Ascending aorta (tissue), 2 donors: ENCODE data around the gene CCDC13. TPM values are rescaled to one million over a fixed set of nuclear protein-coding genes. Genes with fewer than 3 reads are reported as not detected.
A peak's percentile ranks its signal among the peaks of the same experiment; 100 is the strongest.

Source experiments
- DNase-seq, 2 donors: peaks; one replicate each; pipeline ENCODE4 v3.0.0-alpha.2; 2019; ENCODE audit warnings: low spot score in 2 of 2
- H3K27ac ChIP-seq, 2 donors: fragments of 200-600 bp; sonication (generic); one replicate each; pipeline ENCODE4 v1.5.1; 2016 to 2017; ENCODE audit warnings: mild to moderate bottlenecking in 1 of 2
- H3K27me3 ChIP-seq: fragments of 200-600 bp; sonication (generic); one replicate; pipeline ENCODE4 v1.5.1; 2017
- H3K36me3 ChIP-seq, 2 donors: fragments of 200-600 bp; sonication (generic); one replicate each; pipeline ENCODE4 v1.5.1; 2016
- H3K4me1 ChIP-seq, 2 donors: fragments of 200-600 bp; sonication (generic); one replicate each; pipeline ENCODE4 v1.5.1; 2016 to 2017; ENCODE audit warnings: mild to moderate bottlenecking in 1 of 2
- H3K4me3 ChIP-seq, 2 donors: fragments of 200-600 bp; sonication (generic); one replicate each; pipeline ENCODE4 v1.5.1; 2016 to 2017; ENCODE audit warnings: mild to moderate bottlenecking in 1 of 2
- H3K9me3 ChIP-seq, 2 donors: fragments of 200-600 bp; sonication (generic); one replicate each; pipeline ENCODE4 v1.5.1; 2016
- intact Hi-C: fragments of 100-400 bp; cut with DNase I; formaldehyde crosslinking; loops from one replicate; pipeline ENCODE4 v1.15.1; 2023
- total RNA-seq: library from RNA; depleted of rRNA; stranded (reverse); fragments of >200 nt; gene quantifications from one replicate; pipeline ENCODE4 v1.1.0, GENCODE V29; 2016
- TF ChIP-seq, protein P1 (sequence below), 3 experiments: fragments of 200-600 bp in 2 of 3; fragments of 450-650 bp in 1 of 3; sonication (generic) in 2 of 3; IDR thresholded peaks; one replicate each; pipeline ENCODE4 v1.5.1; 2016 to 2019; ENCODE audit warnings: antibody characterized with exemption in 3 of 3, mild to moderate bottlenecking in 1 of 3, moderate library complexity in 1 of 3

Gene CCDC13
- total RNA-seq, 1 donor from 2014 or later: 2.1 TPM

DNA sequence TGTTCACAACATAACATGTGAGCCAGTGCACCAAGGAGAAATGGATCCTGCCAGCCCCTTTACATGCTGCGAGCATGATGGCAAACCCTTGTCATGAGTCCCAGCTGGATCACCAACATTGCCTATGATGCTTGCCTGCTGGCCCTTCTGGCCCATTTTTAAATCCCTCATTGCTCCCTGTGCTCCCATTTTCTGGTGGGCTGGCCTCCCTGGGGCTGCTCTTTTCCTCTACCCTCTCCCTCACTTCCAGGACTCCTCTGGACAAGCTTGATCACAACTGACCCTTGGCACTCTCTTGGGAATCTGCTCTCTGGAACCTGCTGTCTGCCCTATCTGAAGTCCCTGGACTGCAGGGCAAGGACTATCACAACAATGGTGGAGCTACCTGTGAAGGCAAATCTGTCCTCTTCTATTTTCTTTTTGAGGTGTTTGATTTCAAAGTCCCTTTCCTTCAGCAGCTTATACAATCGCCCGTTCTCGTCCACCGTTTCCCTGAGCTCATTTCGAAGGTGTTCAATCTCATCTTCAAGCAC is 16.3 kb downstream of the CCDC13 start:
- TF ChIP-seq, protein P1, sequence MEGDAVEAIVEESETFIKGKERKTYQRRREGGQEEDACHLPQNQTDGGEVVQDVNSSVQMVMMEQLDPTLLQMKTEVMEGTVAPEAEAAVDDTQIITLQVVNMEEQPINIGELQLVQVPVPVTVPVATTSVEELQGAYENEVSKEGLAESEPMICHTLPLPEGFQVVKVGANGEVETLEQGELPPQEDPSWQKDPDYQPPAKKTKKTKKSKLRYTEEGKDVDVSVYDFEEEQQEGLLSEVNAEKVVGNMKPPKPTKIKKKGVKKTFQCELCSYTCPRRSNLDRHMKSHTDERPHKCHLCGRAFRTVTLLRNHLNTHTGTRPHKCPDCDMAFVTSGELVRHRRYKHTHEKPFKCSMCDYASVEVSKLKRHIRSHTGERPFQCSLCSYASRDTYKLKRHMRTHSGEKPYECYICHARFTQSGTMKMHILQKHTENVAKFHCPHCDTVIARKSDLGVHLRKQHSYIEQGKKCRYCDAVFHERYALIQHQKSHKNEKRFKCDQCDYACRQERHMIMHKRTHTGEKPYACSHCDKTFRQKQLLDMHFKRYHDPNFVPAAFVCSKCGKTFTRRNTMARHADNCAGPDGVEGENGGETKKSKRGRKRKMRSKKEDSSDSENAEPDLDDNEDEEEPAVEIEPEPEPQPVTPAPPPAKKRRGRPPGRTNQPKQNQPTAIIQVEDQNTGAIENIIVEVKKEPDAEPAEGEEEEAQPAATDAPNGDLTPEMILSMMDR (IDR thresholded peaks at IDR 0.05): no peak
- Histone ChIP-seq H3K36me3 (no peaks in the 10 kb centered on the region), H3K9me3 (no peaks in the 10 kb centered on the region), H3K27ac (no peak overlapping the region), H3K4me1 (no peaks in the 10 kb centered on the region), H3K4me3 (no peak overlapping the region), H3K27me3 (no peaks in the 10 kb centered on the region)
- intact Hi-C loops: no loop called here
- no peak for DNase-seq

- H3K36me3 ChIP-seq: no peaks in the 10 kb centered on the region
- intact Hi-C loops: no loop called here
- no peak overlapping the region for H3K27ac ChIP-seq
- TF ChIP-seq, protein P1 (IDR thresholded peaks at IDR 0.05): peak; percentile 5 to 29 (median 16)
- H3K27me3 ChIP-seq: no peaks in the 10 kb centered on the region
- H3K9me3 ChIP-seq: no peaks in the 10 kb centered on the region
- H3K4me3 ChIP-seq: no peak overlapping the region
- no peaks in the 10 kb centered on the region for H3K4me1 ChIP-seq
- DNase-seq: peak in 1 of 2 donors; percentile 52
Observed at GRCh38 chr3:42755681-42756578, 17.1 kb downstream of the CCDC13 start.

DNA sequence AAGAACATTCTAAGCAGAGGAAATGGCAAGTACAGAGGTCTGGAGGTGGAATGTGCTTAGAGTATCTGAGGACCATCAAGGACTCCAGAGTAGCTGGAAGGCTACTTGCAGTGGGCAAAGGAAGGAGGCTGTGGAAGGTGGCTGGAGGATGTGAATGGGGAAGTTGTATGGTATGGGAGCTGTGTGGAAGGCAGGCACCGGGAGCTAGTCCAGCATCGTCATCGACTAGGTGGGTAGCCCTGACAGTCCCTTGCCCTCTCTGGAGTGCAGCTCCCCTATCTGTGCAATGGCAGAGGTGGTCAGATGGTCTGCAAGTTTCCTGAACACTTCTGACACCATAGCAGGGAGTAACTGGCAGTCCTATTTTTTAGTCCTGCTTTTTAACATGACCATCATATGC is 19.3 kb downstream of the CCDC13 start:
- no peaks in the 10 kb centered on the region for H3K36me3 ChIP-seq
- H3K9me3 ChIP-seq: no peaks in the 10 kb centered on the region
- intact Hi-C loops: no loop called here
- peaks cover 0 to 5% of the 10 kb centered on the region in 2 donors for H3K4me1 ChIP-seq
- no peaks in the 10 kb centered on the region for H3K27me3 ChIP-seq
- H3K4me3 ChIP-seq: no peak overlapping the region
- TF ChIP-seq, protein P1 (IDR thresholded peaks at IDR 0.05): no peak
- no peak overlapping the region for H3K27ac ChIP-seq
- DNase-seq: peak in 1 of 2 donors; percentile 50

- TF ChIP-seq, protein P1 (IDR thresholded peaks at IDR 0.05): no peak
- no peak overlapping the region for H3K27ac ChIP-seq
- no peaks in the 10 kb centered on the region for H3K9me3 ChIP-seq
- H3K27me3 ChIP-seq: no peaks in the 10 kb centered on the region
- DNase-seq: peak in 1 of 2 donors; percentile 25
- H3K4me3 ChIP-seq: no peak overlapping the region
- H3K4me1 ChIP-seq: peaks cover 0 to 6% of the 10 kb centered on the region in 2 donors
- H3K36me3 ChIP-seq: no peaks in the 10 kb centered on the region
- intact Hi-C loops: no loop called here
Observed at GRCh38 chr3:42752961-42753360, 20.1 kb downstream of the CCDC13 start.

GRCh38 chr3:42752441-42752840 is 20.6 kb downstream of the CCDC13 start:
- intact Hi-C loops: no loop called here
- Histone ChIP-seq H3K4me1 (peaks cover 0 to 11% of the 10 kb centered on the region in 2 donors), H3K36me3 (no peaks in the 10 kb centered on the region), H3K4me3 (no peak overlapping the region), H3K27me3 (no peaks in the 10 kb centered on the region), H3K9me3 (no peaks in the 10 kb centered on the region), H3K27ac (no peak overlapping the region)
- DNase-seq: peak in 1 of 2 donors; percentile 53
- TF ChIP-seq, protein P1 (IDR thresholded peaks at IDR 0.05): no peak
